ENCODE results near the gene DDR1. TPM values are rescaled to one million over a fixed set of nuclear protein-coding genes. Genes with fewer than 3 reads are reported as not detected.

Gene DDR1
- total RNA-seq, 1 donor from 2014 or later: 457 TPM

Other genes with a start within 250 kb of the DDR1 start
- gene C6orf136, start 237.4 kb upstream of the DDR1 start, total RNA-seq: 30.3 TPM
- 31.2 TPM for gene DHX16, start 211.5 kb upstream of the DDR1 start, total RNA-seq
- gene PPP1R18, start 197.9 kb upstream of the DDR1 start, total RNA-seq: 44.0 TPM
- gene NRM, start 193.5 kb upstream of the DDR1 start, total RNA-seq: 7.7 TPM
- gene MDC1, start 167.2 kb upstream of the DDR1 start, total RNA-seq: 33.4 TPM
- gene TUBB, start 164.2 kb upstream of the DDR1 start, total RNA-seq: 277 TPM
- 177 TPM for gene FLOT1, start 141.8 kb upstream of the DDR1 start, total RNA-seq
- gene IER3, start 140.0 kb upstream of the DDR1 start, total RNA-seq: 61.7 TPM
- 37.0 TPM for gene GTF2H4, start 23.7 kb downstream of the DDR1 start, total RNA-seq
- gene VARS2, start 29.7 kb downstream of the DDR1 start, total RNA-seq: 61.4 TPM
- 149 TPM for gene SFTA2, start 47.7 kb downstream of the DDR1 start, total RNA-seq
- 93.5 TPM for gene MUCL3, start 56.5 kb downstream of the DDR1 start, total RNA-seq
- gene MUC21, start 99.2 kb downstream of the DDR1 start, total RNA-seq: 7.1 TPM
- not detected for gene MUC22, start 126.0 kb downstream of the DDR1 start, total RNA-seq
- gene C6orf15, start 228.1 kb downstream of the DDR1 start, total RNA-seq: not detected
- 11.0 TPM for gene PSORS1C1, start 230.3 kb downstream of the DDR1 start, total RNA-seq
- 0.17 TPM for gene CDSN, start 235.9 kb downstream of the DDR1 start, total RNA-seq

Data from mucosa of gallbladder (tissue), 1 donor.